Large intestine (tissue), 3 donors: ENCODE measurements around the gene ALG13. TPM values are rescaled to one million over a fixed set of nuclear protein-coding genes. Genes with fewer than 3 reads are reported as not detected.

Experiments used
- DNase-seq, 2 donors: peaks; one replicate each; pipeline versions ENCODE4 v3.0.0 to v3.0.0-alpha.2; 2013
- H3K27ac ChIP-seq: one replicate; pipeline ENCODE4 v1.5.1; 2013; ENCODE audit warnings: low read length
- H3K27me3 ChIP-seq: 2 replicates; pipeline ENCODE4 v1.6.1; 2013; ENCODE audit warnings: low read length; ENCODE audit not compliant: control insufficient read depth, insufficient read depth
- H3K36me3 ChIP-seq: 2 replicates; pipeline ENCODE4 v1.6.1; 2013; ENCODE audit warnings: low read length; ENCODE audit not compliant: control insufficient read depth, insufficient read depth
- H3K4me1 ChIP-seq: one replicate; pipeline ENCODE4 v1.6.1; 2013; ENCODE audit warnings: low read length; ENCODE audit not compliant: control insufficient read depth, insufficient read depth
- H3K4me3 ChIP-seq: one replicate; pipeline ENCODE4 v1.5.1; 2013; ENCODE audit warnings: low read length
- H3K9me3 ChIP-seq: one replicate; pipeline ENCODE4 v1.6.1; 2013; ENCODE audit warnings: mild to moderate bottlenecking, low read depth, low read length, moderate library complexity; ENCODE audit not compliant: control insufficient read depth
- WGBS: methylation state at CpG from one replicate; pipeline ENCODE4 v1.1.5; 2013; ENCODE audit warnings: low lambda C conversion rate; ENCODE audit not compliant: insufficient coverage; 5-methylcytosine and 5-hydroxymethylcytosine counted together
- polyA plus RNA-seq: library from polyadenylated mRNA; unstranded; fragments of 120-200 nt; gene quantifications from one replicate; pipeline ENCODE4 v1.2.1, GENCODE V29; 2013

Gene ALG13
- polyA plus RNA-seq, 1 donor, result 59.7 TPM

GRCh38 chrX:111652719-111653118 is 28.3 kb upstream of the ALG13 start:
- H3K36me3 ChIP-seq, result no peaks in the 10 kb centered on the region
- no peak for DNase-seq
- WGBS, result no CpG with 5 or more reads among the region's 3 CpGs
- H3K4me3 ChIP-seq, result no peak overlapping the region
- H3K27me3 ChIP-seq, result no peaks in the 10 kb centered on the region
- no peaks in the 10 kb centered on the region for H3K4me1 ChIP-seq
- no peaks in the 10 kb centered on the region for H3K9me3 ChIP-seq
- no peak overlapping the region for H3K27ac ChIP-seq

GRCh38 chrX:111661241-111661640 is 19.7 kb upstream of the ALG13 start:
- H3K4me1 ChIP-seq, result no peaks in the 10 kb centered on the region
- H3K27me3 ChIP-seq, result no peaks in the 10 kb centered on the region
- no peaks in the 10 kb centered on the region for H3K9me3 ChIP-seq
- H3K36me3 ChIP-seq, result no peaks in the 10 kb centered on the region
- H3K4me3 ChIP-seq, result no peak overlapping the region
- 100% methylated on average over 1 of the region's 1 CpG for WGBS
- no peak overlapping the region for H3K27ac ChIP-seq
- no peak for DNase-seq

- WGBS, result 100% methylated on average over 1 of the region's 3 CpGs
- H3K36me3 ChIP-seq, result no peaks in the 10 kb centered on the region
- no peaks in the 10 kb centered on the region for H3K9me3 ChIP-seq
- no peaks in the 10 kb centered on the region for H3K27me3 ChIP-seq
- H3K27ac ChIP-seq, result no peak overlapping the region
- no peak overlapping the region for H3K4me3 ChIP-seq
- no peaks in the 10 kb centered on the region for H3K4me1 ChIP-seq
- no peak for DNase-seq
These were observed 18.7 kb upstream of the ALG13 start for GRCh38 chrX:111662292-111662691.

- H3K27me3 ChIP-seq, result no peaks in the 10 kb centered on the region
- H3K4me1 ChIP-seq, result no peaks in the 10 kb centered on the region
- no peak for DNase-seq
- WGBS, result no CpG with 5 or more reads among the region's 7 CpGs
- H3K36me3 ChIP-seq, result no peaks in the 10 kb centered on the region
- no peak overlapping the region for H3K27ac ChIP-seq
- no peak overlapping the region for H3K4me3 ChIP-seq
- H3K9me3 ChIP-seq, result no peaks in the 10 kb centered on the region
These were observed 9.3 kb upstream of the ALG13 start for GRCh38 chrX:111671668-111672067.

GRCh38 chrX:111687305-111687704 is 6.3 kb downstream of the ALG13 start:
- Histone ChIP-seq H3K36me3 (peaks cover 17% of the 10 kb centered on the region), H3K4me1 (peaks cover 6% of the 10 kb centered on the region), H3K9me3 (no peaks in the 10 kb centered on the region), H3K4me3 (no peak overlapping the region), H3K27ac (no peak overlapping the region), H3K27me3 (no peaks in the 10 kb centered on the region)
- no CpG with 5 or more reads among the region's 2 CpGs for WGBS
- DNase-seq, result no peak

GRCh38 chrX:111695297-111695880 is 14.4 kb downstream of the ALG13 start:
- no CpG with 5 or more reads among the region's 7 CpGs for WGBS
- H3K4me3 ChIP-seq, result no peak overlapping the region
- no peak overlapping the region for H3K27ac ChIP-seq
- no peaks in the 10 kb centered on the region for H3K4me1 ChIP-seq
- no peaks in the 10 kb centered on the region for H3K27me3 ChIP-seq
- no peak for DNase-seq
- H3K36me3 ChIP-seq, result no peaks in the 10 kb centered on the region
- no peaks in the 10 kb centered on the region for H3K9me3 ChIP-seq

GRCh38 chrX:111719426-111720210 is 38.6 kb downstream of the ALG13 start:
- Histone ChIP-seq H3K4me3 (no peak overlapping the region), H3K4me1 (no peaks in the 10 kb centered on the region), H3K9me3 (no peaks in the 10 kb centered on the region), H3K27ac (no peak overlapping the region), H3K36me3 (no peaks in the 10 kb centered on the region), H3K27me3 (no peaks in the 10 kb centered on the region)
- WGBS, result no CpG with 5 or more reads among the region's 5 CpGs
- DNase-seq, result no peak

GRCh38 chrX:111728096-111728495 is 47.1 kb downstream of the ALG13 start:
- no peaks in the 10 kb centered on the region for H3K9me3 ChIP-seq
- H3K27ac ChIP-seq, result no peak overlapping the region
- no peak overlapping the region for H3K4me3 ChIP-seq
- DNase-seq, result no peak
- no peaks in the 10 kb centered on the region for H3K4me1 ChIP-seq
- no CpG with 5 or more reads among the region's 2 CpGs for WGBS
- H3K27me3 ChIP-seq, result no peaks in the 10 kb centered on the region
- peaks cover 12% of the 10 kb centered on the region for H3K36me3 ChIP-seq

- no CpG with 5 or more reads among the region's 4 CpGs for WGBS
- Histone ChIP-seq H3K27ac (no peak overlapping the region), H3K9me3 (no peaks in the 10 kb centered on the region), H3K4me1 (no peaks in the 10 kb centered on the region), H3K4me3 (no peak overlapping the region), H3K36me3 (peaks cover 12% of the 10 kb centered on the region), H3K27me3 (no peaks in the 10 kb centered on the region)
- no peak for DNase-seq
These were observed 50.4 kb downstream of the ALG13 start for GRCh38 chrX:111731351-111731750.

- WGBS, result no CpG with 5 or more reads among the region's 3 CpGs
- no peaks in the 10 kb centered on the region for H3K27me3 ChIP-seq
- no peaks in the 10 kb centered on the region for H3K9me3 ChIP-seq
- H3K4me1 ChIP-seq, result no peaks in the 10 kb centered on the region
- H3K4me3 ChIP-seq, result no peak overlapping the region
- no peak for DNase-seq
- no peak overlapping the region for H3K27ac ChIP-seq
- peaks cover 20% of the 10 kb centered on the region for H3K36me3 ChIP-seq
These were observed 55.6 kb downstream of the ALG13 start for GRCh38 chrX:111736571-111736970.

GRCh38 chrX:111742018-111742417 is 61.0 kb downstream of the ALG13 start:
- no peak overlapping the region for H3K4me3 ChIP-seq
- DNase-seq, result no peak

More at GRCh38 chrX:111742018-111742417, 61.0 kb downstream of the ALG13 start:
- WGBS, result no CpG with 5 or more reads among the region's 2 CpGs
- Histone ChIP-seq H3K27me3 (no peaks in the 10 kb centered on the region), H3K9me3 (no peaks in the 10 kb centered on the region), H3K4me1 (no peaks in the 10 kb centered on the region), H3K27ac (no peak overlapping the region), H3K36me3 (peaks cover 17% of the 10 kb centered on the region)
